Mammary epithelial cell (primary cell): Measurements from ENCODE around the gene TMPRSS13.

Experiments used
- EZH2 ChIP-seq: IDR thresholded peaks from 2 replicates; pipeline ENCODE4 v1.6.1; 2012; ENCODE audit warnings: low read length, inconsistent platforms, borderline replicate concordance
- TF ChIP-seq, protein P1 (sequence below), 2 donors: IDR thresholded peaks in 1 of 2; conservative IDR thresholded peaks in 1 of 2; 2 replicates each; pipeline ENCODE4 v1.5.1; 2011 to 2012; ENCODE audit warnings: inconsistent platforms in 2 of 2, low read length in 2 of 2, mild to moderate bottlenecking in 2 of 2, control low read depth in 1 of 2, low read depth in 1 of 2; ENCODE audit not compliant: insufficient read depth in 1 of 2; ENCODE audit errors: extremely low read depth in 1 of 2

DNA sequence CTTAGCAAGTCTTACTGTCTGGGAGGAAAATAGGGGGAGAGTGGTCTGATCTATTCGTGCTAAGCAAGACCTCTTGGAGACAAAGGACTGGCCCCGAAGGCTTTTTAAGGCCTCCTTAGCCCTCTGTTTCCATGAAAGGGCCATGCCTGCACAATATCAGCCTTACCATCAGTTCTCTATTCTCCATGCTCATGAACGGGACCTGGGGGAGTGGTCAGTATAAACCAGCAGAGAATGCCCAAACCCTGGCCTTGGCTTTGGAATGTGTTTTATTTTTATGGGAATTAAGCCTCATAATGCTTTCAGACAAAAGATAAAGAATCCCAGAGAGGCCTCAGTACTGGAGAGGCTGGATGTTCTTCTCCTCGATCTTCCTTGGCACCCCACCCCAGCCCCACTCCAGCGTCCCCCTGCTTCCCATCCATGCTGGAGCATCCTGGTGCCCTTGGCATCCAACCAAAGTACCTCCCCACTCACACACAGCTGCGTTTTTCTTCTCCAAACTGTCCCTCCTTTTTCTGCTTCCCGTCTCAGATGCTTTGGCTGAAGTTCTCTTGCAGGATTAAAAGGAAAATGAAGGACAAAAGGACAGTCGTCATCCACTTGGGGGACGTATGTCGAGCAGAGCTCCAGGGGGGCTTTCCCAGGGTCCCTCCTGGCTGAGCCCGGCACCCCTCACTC, 71.3 kb downstream of the TMPRSS13 start:
- TF ChIP-seq, protein P1, sequence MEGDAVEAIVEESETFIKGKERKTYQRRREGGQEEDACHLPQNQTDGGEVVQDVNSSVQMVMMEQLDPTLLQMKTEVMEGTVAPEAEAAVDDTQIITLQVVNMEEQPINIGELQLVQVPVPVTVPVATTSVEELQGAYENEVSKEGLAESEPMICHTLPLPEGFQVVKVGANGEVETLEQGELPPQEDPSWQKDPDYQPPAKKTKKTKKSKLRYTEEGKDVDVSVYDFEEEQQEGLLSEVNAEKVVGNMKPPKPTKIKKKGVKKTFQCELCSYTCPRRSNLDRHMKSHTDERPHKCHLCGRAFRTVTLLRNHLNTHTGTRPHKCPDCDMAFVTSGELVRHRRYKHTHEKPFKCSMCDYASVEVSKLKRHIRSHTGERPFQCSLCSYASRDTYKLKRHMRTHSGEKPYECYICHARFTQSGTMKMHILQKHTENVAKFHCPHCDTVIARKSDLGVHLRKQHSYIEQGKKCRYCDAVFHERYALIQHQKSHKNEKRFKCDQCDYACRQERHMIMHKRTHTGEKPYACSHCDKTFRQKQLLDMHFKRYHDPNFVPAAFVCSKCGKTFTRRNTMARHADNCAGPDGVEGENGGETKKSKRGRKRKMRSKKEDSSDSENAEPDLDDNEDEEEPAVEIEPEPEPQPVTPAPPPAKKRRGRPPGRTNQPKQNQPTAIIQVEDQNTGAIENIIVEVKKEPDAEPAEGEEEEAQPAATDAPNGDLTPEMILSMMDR (conservative IDR thresholded peaks at IDR 0.05 in 1 of 2, IDR thresholded peaks at IDR 0.05 in 1 of 2; ENCODE audit: extremely low read depth in 1 of 2, insufficient read depth in 1 of 2, low read depth in 1 of 2, low read length in 2 of 2): no peak
- TF ChIP-seq EZH2: no peak
